GM10248 (cell line): ENCODE data around the gene ANKRD23.

Source experiments
- CTCF ChIA-PET: fragments of 300-600 bp; sonication (Branson Sonifier 250); formaldehyde crosslinking; extraction: SDS; loops from one replicate; lab custom pipeline; 2021; ENCODE audit warnings: antibody characterized with exemption; lab: Yijun Ruan, JAX
- POLR2A ChIA-PET: fragments of 350-650 bp; sonication (Branson Sonifier 250); formaldehyde crosslinking; extraction: SDS; loops from one replicate; lab custom pipeline; 2020; ENCODE audit warnings: antibody characterized with exemption; lab: Yijun Ruan, JAX
- DNase-seq: peaks from one replicate; pipeline ENCODE4 v3.0.0; 2012; ENCODE audit errors: extremely low spot score
- CTCF ChIP-seq: IDR thresholded peaks from 2 replicates; pipeline ENCODE4 v1.5.1; 2012; ENCODE audit warnings: mild to moderate bottlenecking, low read depth; ENCODE audit errors: extremely low read depth, missing control alignments, control extremely low read depth

The ANKRD23 gene

GRCh38 chr2:96826546-96827278, 17.1 kb downstream of the ANKRD23 start:
- POLR2A ChIA-PET = interaction anchor here (0.7 kb wide), 1 partner anchor 129 kb away, joined by 6 read pairs; no protein-coding TSS in a partner anchor
- no peak for DNase-seq
- CTCF ChIA-PET = no interaction called here
- TF ChIP-seq CTCF = no peak

GRCh38 chr2:96825057-96825456, 18.8 kb downstream of the ANKRD23 start:
- ChIA-PET POLR2A (no interaction called here), CTCF (interaction anchor here (0.8 kb wide), 1 partner anchor 18 kb away, joined by 3 read pairs; no protein-coding TSS in a partner anchor)
- DNase-seq = no peak
- TF ChIP-seq CTCF = no peak

- no peak for DNase-seq
- no peak for TF ChIP-seq CTCF
- ChIA-PET CTCF (interaction anchor here (0.8 to 1.2 kb wide), 2 partner anchors 18 to 44 kb away, joined by 3 read pairs; no protein-coding TSS in a partner anchor), POLR2A (no interaction called here)
These were observed 19.5 kb downstream of the ANKRD23 start for GRCh38 chr2:96824079-96824870.

GRCh38 chr2:96823198-96823597, 20.6 kb downstream of the ANKRD23 start:
- ChIA-PET POLR2A (no interaction called here), CTCF (interaction anchor here (0.9 to 1.8 kb wide), 5 partner anchors 35 to 128 kb away, joined by 3 to 4 read pairs (median 3); partner anchors contain the start of gene ANKRD39)
- no peak for DNase-seq
- TF ChIP-seq CTCF = no peak

GRCh38 chr2:96822786-96823185, 21.0 kb downstream of the ANKRD23 start:
- no peak for TF ChIP-seq CTCF
- no peak for DNase-seq
- CTCF ChIA-PET = interaction anchor here (0.9 to 1.8 kb wide), 4 partner anchors 35 to 128 kb away, joined by 3 to 4 read pairs (median 4); partner anchors contain the start of gene ANKRD39
- POLR2A ChIA-PET = no interaction called here

- POLR2A ChIA-PET = no interaction called here
These were observed 22.6 kb downstream of the ANKRD23 start for GRCh38 chr2:96821113-96821675.

More at GRCh38 chr2:96821113-96821675, 22.6 kb downstream of the ANKRD23 start:
- CTCF ChIA-PET = interaction anchor here (1.1 to 2.6 kb wide), 6 partner anchors 12 to 133 kb away, joined by 3 to 14 read pairs (median 4); partner anchors contain the start of gene ANKRD39
- DNase-seq = no peak
- TF ChIP-seq CTCF = no peak
